GOT3 (cell line): ENCODE results near the gene ZNF106.

Source experiments
- DNase-seq: peaks from one replicate; lab custom pipeline; 2025; ENCODE audit warnings: mixed read lengths; lab: John Stamatoyannopoulos, UW

Gene ZNF106

GRCh38 chr15:42490671-42491538 is at the start of gene ZNF106:
Gene ZNF106 (minus strand): TSS chr15:42491141. CDS start chr15:42472289, 18,852 bp downstream.
- DNase-seq, result peak; percentile 57

GRCh38 chr15:42533246-42533645 is 42.3 kb upstream of the ZNF106 start:
- DNase-seq, result no peak

- no peak for DNase-seq
Observed at GRCh38 chr15:42528970-42529369, 38.0 kb upstream of the ZNF106 start.

- no peak for DNase-seq
Observed at GRCh38 chr15:42523331-42523730, 32.4 kb upstream of the ZNF106 start.

GRCh38 chr15:42511007-42511391 is 20.1 kb upstream of the ZNF106 start:
- DNase-seq, result no peak

GRCh38 chr15:42510258-42511006 is 19.5 kb upstream of the ZNF106 start:
- no peak for DNase-seq

GRCh38 chr15:42508263-42508690 is 17.3 kb upstream of the ZNF106 start:
- DNase-seq, result no peak

- no peak for DNase-seq
Observed at GRCh38 chr15:42507514-42507913, 16.6 kb upstream of the ZNF106 start.

- DNase-seq, result no peak
Observed at GRCh38 chr15:42504631-42505030, 13.7 kb upstream of the ZNF106 start.

- DNase-seq, result no peak
Observed at GRCh38 chr15:42503825-42504224, 12.9 kb upstream of the ZNF106 start.

- DNase-seq, result no peak
Observed at GRCh38 chr15:42502477-42502876, 11.5 kb upstream of the ZNF106 start.

- no peak for DNase-seq
Observed at GRCh38 chr15:42499858-42500609, 9.1 kb upstream of the ZNF106 start.

GRCh38 chr15:42498212-42499068 is 7.5 kb upstream of the ZNF106 start:
- DNase-seq, result no peak

- DNase-seq, result peak; percentile 75
Observed at GRCh38 chr15:42495361-42496212, 4.6 kb upstream of the ZNF106 start, which contains the start of gene SNAP23. Gene SNAP23 (plus strand): TSS chr15:42495634. CDS start chr15:42511847, 16,213 bp downstream.

- DNase-seq, result no peak
Observed at GRCh38 chr15:42494998-42495360, 4.0 kb upstream of the ZNF106 start.

- no peak for DNase-seq
Observed at GRCh38 chr15:42493679-42494078, 2.7 kb upstream of the ZNF106 start.

GRCh38 chr15:42491539-42492225 is 741 bp upstream of the ZNF106 start:
- no peak for DNase-seq

GRCh38 chr15:42490291-42490670 is 660 bp downstream of the ZNF106 start:
- DNase-seq, result no peak

- DNase-seq, result no peak
Observed at GRCh38 chr15:42483677-42484076, 7.3 kb downstream of the ZNF106 start.

- no peak for DNase-seq
Observed at GRCh38 chr15:42482701-42483100, 8.2 kb downstream of the ZNF106 start.
